Cardiac septum (tissue), 1 donor: Measurements from ENCODE around the gene VPS37C. TPM values are rescaled to one million over a fixed set of nuclear protein-coding genes. Genes with fewer than 3 reads are reported as not detected.

Source experiments
- DNase-seq: peaks from one replicate; pipeline ENCODE4 v3.0.0-alpha.2; 2020; ENCODE audit warnings: low spot score
- intact Hi-C: fragments of 100-400 bp; cut with DNase I; formaldehyde crosslinking; loops from one replicate; pipeline ENCODE4 v1.14.0; 2022
- total RNA-seq: library from RNA; stranded (reverse); fragmentation: NEBNext Ultra II Directional; extraction: Animal tissue kit (Norgen Biotek cat#: 25700); gene quantifications from one replicate; pipeline ENCODE4 v1.2.1, GENCODE V29; 2021
- donor health status: DM: no; HTN: no; CAD: no.

VPS37C gene
- total RNA-seq, 1 donor from 2014 or later, result 19.6 TPM

- DNase-seq, result no peak
- intact Hi-C loops, result no loop called here
These were observed 36.5 kb downstream of the VPS37C start for GRCh38 chr11:61124574-61125309.

- DNase-seq, result no peak
- intact Hi-C loops, result no loop called here
These were observed 37.3 kb downstream of the VPS37C start for GRCh38 chr11:61123775-61124571.

GRCh38 chr11:61122761-61123160, 38.5 kb downstream of the VPS37C start:
- DNase-seq, result no peak
- intact Hi-C loops, result no loop called here

GRCh38 chr11:61121917-61122316, 39.3 kb downstream of the VPS37C start:
- intact Hi-C loops, result no loop called here
- DNase-seq, result no peak

- no peak for DNase-seq
- intact Hi-C loops, result no loop called here
These were observed 39.9 kb downstream of the VPS37C start for GRCh38 chr11:61121192-61121831.

- intact Hi-C loops, result no loop called here
These were observed 40.5 kb downstream of the VPS37C start for GRCh38 chr11:61120706-61121191.

GRCh38 chr11:61120099-61120705, 41.0 kb downstream of the VPS37C start:
- intact Hi-C loops, result no loop called here
- no peak for DNase-seq

More at GRCh38 chr11:61120706-61121191, 40.5 kb downstream of the VPS37C start:
- DNase-seq, result no peak

GRCh38 chr11:61119571-61119970, 41.7 kb downstream of the VPS37C start:
- intact Hi-C loops, result no loop called here

GRCh38 chr11:61119055-61119454, 42.2 kb downstream of the VPS37C start:
- DNase-seq, result no peak
- intact Hi-C loops, result no loop called here

More at GRCh38 chr11:61119571-61119970, 41.7 kb downstream of the VPS37C start:
- no peak for DNase-seq

- intact Hi-C loops, result no loop called here
- no peak for DNase-seq
These were observed 42.8 kb downstream of the VPS37C start for GRCh38 chr11:61118406-61118805.

- no peak for DNase-seq
- intact Hi-C loops, result no loop called here
These were observed 43.2 kb downstream of the VPS37C start for GRCh38 chr11:61118004-61118403.

- intact Hi-C loops, result no loop called here
- DNase-seq, result no peak
These were observed 44.1 kb downstream of the VPS37C start for GRCh38 chr11:61117168-61117520.

- intact Hi-C loops, result no loop called here
- DNase-seq, result no peak
These were observed 44.6 kb downstream of the VPS37C start for GRCh38 chr11:61116426-61117167.

GRCh38 chr11:61115498-61116224, 45.6 kb downstream of the VPS37C start:
- DNase-seq, result no peak
- intact Hi-C loops, result no loop called here

- intact Hi-C loops, result no loop called here
- DNase-seq, result no peak
These were observed 46.3 kb downstream of the VPS37C start for GRCh38 chr11:61114913-61115312.

- intact Hi-C loops, result no loop called here
- DNase-seq, result no peak
These were observed 48.0 kb downstream of the VPS37C start for GRCh38 chr11:61113201-61113600.

- intact Hi-C loops, result no loop called here
- DNase-seq, result no peak
These were observed 48.7 kb downstream of the VPS37C start for GRCh38 chr11:61112575-61112974.

- intact Hi-C loops, result no loop called here
- DNase-seq, result no peak
These were observed 49.3 kb downstream of the VPS37C start for GRCh38 chr11:61111786-61112517.
